HG03159 (cell line): ENCODE data around the gene CYP26C1.
"Not testable (repeated sequence)": the region's sequence is repeated elsewhere in the genome, so short reads cannot be mapped to it uniquely, and the experiment has no call there.

Experiments
- ATAC-seq: cut with Tn5 transposase; IDR thresholded peaks from one replicate; pipeline ENCODE4 v1.9.1; 2021; ENCODE audit warnings: mild to moderate bottlenecking, moderate library complexity; ENCODE audit not compliant: unreplicated experiment

Gene CYP26C1

GRCh38 chr10:93076871-93077270 lies 16.3 kb downstream of the CYP26C1 start:
- no peak for ATAC-seq

- ATAC-seq, result no peak
These were observed 17.3 kb downstream of the CYP26C1 start for GRCh38 chr10:93077860-93078337.

- ATAC-seq, result no peak
These were observed 19.2 kb downstream of the CYP26C1 start for GRCh38 chr10:93079663-93080349.

- peak; percentile 68 for ATAC-seq
These were observed 19.9 kb downstream of the CYP26C1 start for GRCh38 chr10:93080350-93081046.

- no peak for ATAC-seq
These were observed 20.7 kb downstream of the CYP26C1 start for GRCh38 chr10:93081318-93081717.

GRCh38 chr10:93081834-93082233 lies 21.2 kb downstream of the CYP26C1 start:
- ATAC-seq, result no peak

- no peak for ATAC-seq
These were observed 23.3 kb downstream of the CYP26C1 start for GRCh38 chr10:93083743-93084539.

GRCh38 chr10:93085272-93085859 lies 24.8 kb downstream of the CYP26C1 start:
- no peak for ATAC-seq

- no peak for ATAC-seq
These were observed 25.7 kb downstream of the CYP26C1 start for GRCh38 chr10:93086289-93086688.

- ATAC-seq, result no peak
These were observed 27.2 kb downstream of the CYP26C1 start for GRCh38 chr10:93087846-93088245.

GRCh38 chr10:93088466-93088865 lies 27.9 kb downstream of the CYP26C1 start:
- ATAC-seq, result no peak

- ATAC-seq, result no peak
These were observed 30.0 kb downstream of the CYP26C1 start for GRCh38 chr10:93090619-93091018.

GRCh38 chr10:93091960-93092359 lies 31.4 kb downstream of the CYP26C1 start:
- no peak for ATAC-seq

- ATAC-seq, result no peak
These were observed 34.6 kb downstream of the CYP26C1 start for GRCh38 chr10:93095225-93095624.

GRCh38 chr10:93096901-93097300 lies 36.3 kb downstream of the CYP26C1 start:
- ATAC-seq, result no peak

- ATAC-seq, result no peak
These were observed 36.8 kb downstream of the CYP26C1 start for GRCh38 chr10:93097386-93097785.

GRCh38 chr10:93098816-93099215 lies 38.2 kb downstream of the CYP26C1 start:
- ATAC-seq, result no peak

GRCh38 chr10:93099670-93100069 lies 39.1 kb downstream of the CYP26C1 start:
- no peak for ATAC-seq

- not testable (repeated sequence) for ATAC-seq
These were observed 40.5 kb downstream of the CYP26C1 start for GRCh38 chr10:93101148-93101547.

GRCh38 chr10:93103953-93104352 lies 43.4 kb downstream of the CYP26C1 start:
- no peak for ATAC-seq

- no peak for ATAC-seq
These were observed 46.1 kb downstream of the CYP26C1 start for GRCh38 chr10:93106631-93107072.
